Ramos (cell line): ENCODE data around the gene TH.
"Not testable (repeated sequence)": the region's sequence is repeated elsewhere in the genome, so short reads cannot be mapped to it uniquely, and the experiment has no call there.

Experiments
- in situ Hi-C: fragments of 300-500 bp; cut with MboI; formaldehyde crosslinking; loops from one replicate; pipeline ENCODE4 v1.14.3; 2022; ENCODE audit warnings: low sequenced_read_pairs; ENCODE audit not compliant: unreplicated experiment

The TH gene

GRCh38 chr11:2135018-2135569 lies 36.5 kb downstream of the TH start:
- in situ Hi-C loops: no loop called here

- in situ Hi-C loops: no loop called here
These were observed 37.3 kb downstream of the TH start for GRCh38 chr11:2134022-2135010.

GRCh38 chr11:2133241-2134021 lies 38.2 kb downstream of the TH start:
- in situ Hi-C loops: no loop called here

GRCh38 chr11:2132874-2133240 lies 38.8 kb downstream of the TH start:
- in situ Hi-C loops: no loop called here

GRCh38 chr11:2132246-2132645 lies 39.4 kb downstream of the TH start:
- in situ Hi-C loops: no loop called here

- in situ Hi-C loops: no loop called here
These were observed 40.0 kb downstream of the TH start for GRCh38 chr11:2131371-2132236.

- in situ Hi-C loops: no loop called here
These were observed 40.7 kb downstream of the TH start for GRCh38 chr11:2130881-2131352.

- in situ Hi-C loops: no loop called here
These were observed 41.8 kb downstream of the TH start for GRCh38 chr11:2129699-2130366.

GRCh38 chr11:2129308-2129698 lies 42.3 kb downstream of the TH start:
- in situ Hi-C loops: no loop called here

GRCh38 chr11:2128511-2129307 lies 42.9 kb downstream of the TH start:
- in situ Hi-C loops: no loop called here

GRCh38 chr11:2128130-2128510 lies 43.5 kb downstream of the TH start:
- in situ Hi-C loops: no loop called here

GRCh38 chr11:2127482-2128129 lies 44.0 kb downstream of the TH start:
- in situ Hi-C loops: no loop called here

- in situ Hi-C loops: no loop called here
These were observed 45.0 kb downstream of the TH start for GRCh38 chr11:2126520-2127085.

- in situ Hi-C loops: not testable (repeated sequence)
These were observed 46.7 kb downstream of the TH start for GRCh38 chr11:2124736-2125484.

GRCh38 chr11:2123628-2123960 lies 48.0 kb downstream of the TH start:
- in situ Hi-C loops: no loop called here

- in situ Hi-C loops: no loop called here
These were observed 48.5 kb downstream of the TH start for GRCh38 chr11:2122907-2123627.
